CD4-positive, alpha-beta T cell treated with Interleukin-21 for 1 hour (primary cell): ENCODE data around the gene CDCA3.

Source experiments
- DNase-seq: peaks from one replicate; pipeline ENCODE4 v3.0.0-alpha.2; 2020

Gene CDCA3

DNA sequence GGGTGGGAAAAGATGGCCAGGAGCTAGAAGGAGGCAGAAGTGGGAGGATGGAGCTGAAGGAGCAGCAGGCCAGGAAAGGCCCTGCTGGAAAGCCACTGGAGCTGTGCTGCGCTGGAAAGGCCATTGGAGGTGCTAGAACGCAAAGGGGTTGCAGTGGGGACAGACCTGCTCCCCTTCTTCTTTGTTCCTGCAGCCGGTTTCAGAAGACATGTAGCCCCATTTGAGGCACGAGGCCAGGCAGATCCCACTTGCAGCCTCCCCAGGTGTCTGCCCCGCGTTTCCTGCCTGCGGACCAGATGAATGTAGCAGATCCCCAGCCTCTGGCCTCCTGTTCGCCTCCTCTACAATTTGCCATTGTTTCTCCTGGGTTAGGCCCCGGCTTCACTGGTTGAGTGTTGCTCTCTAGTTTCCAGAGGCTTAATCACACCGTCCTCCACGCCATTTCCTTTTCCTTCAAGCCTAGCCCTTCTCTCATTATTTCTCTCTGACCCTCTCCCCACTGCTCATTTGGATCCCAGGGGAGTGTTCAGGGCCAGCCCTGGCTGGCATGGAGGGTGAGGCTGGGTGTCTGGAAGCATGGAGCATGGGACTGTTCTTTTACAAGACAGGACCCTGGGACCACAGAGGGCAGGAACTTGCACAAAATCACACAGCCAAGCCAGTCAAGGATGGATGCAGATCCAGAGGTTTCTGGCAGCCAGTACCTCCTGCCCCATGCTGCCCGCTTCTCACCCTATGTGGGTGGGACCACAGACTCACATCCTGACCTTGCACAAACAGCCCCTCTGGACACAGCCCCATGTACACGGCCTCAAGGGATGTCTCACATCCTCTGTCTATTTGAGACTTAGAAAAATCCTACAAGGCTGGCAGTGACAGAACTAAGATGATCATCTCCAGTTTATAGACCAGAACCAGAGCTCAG lies 31.7 kb downstream of the CDCA3 start:
- DNase-seq, result no peak

DNA sequence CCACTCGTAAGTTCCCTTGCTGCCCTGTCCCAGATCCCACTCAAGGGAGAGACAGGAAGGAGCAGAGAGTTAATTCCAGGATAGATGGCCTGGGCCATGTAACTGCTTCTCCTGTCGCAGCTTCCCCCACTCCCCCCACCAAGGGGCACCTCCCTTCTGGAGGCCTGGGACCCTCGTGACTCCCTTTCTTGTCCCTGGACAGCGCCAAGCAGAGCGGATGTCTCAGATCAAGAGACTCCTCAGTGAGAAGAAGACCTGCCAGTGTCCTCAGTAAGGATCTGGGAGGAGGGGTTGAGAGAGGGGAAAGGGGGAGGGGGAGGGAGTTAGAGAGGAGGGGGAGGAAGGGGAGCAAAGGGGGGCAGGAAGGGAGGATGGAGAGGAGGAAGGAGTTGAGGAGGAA lies 32.4 kb downstream of the CDCA3 start:
- DNase-seq, result no peak

DNA sequence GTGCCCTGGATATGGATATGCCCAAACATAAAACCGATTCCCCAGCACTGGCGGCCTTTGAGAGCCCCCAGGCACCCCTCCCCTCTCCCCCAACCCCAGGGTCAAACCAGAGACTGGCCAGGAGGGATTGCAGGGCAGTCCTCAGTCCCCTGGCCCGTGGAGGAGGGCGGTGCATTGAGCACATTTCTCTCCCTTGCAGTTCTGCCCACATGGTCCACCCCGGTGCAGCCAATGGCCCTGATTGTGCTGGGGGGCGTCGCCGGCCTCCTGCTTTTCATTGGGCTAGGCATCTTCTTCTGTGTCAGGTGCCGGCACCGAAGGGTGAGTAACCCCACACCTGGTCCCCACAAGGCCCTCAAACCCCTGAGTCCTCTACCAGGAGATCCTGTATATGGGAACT lies 32.9 kb downstream of the CDCA3 start:
- no peak for DNase-seq

DNA sequence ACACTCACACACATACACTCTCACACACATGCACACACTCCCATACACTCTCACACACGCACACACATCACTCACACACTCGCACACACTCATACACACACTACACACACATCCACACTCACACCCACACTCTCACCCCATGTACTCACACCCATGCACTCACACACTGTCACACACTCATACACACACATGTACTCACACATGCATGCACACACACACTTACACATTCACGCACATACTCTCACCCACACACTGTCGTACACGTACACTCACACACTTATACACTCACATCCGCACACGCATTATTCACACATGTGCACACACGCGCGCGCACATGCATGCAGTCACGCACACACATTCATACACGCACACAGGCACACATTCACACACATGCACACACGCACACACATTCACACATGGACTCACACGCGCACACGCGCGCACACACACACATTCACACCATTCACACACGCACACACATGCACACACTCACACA lies 33.4 kb downstream of the CDCA3 start:
- DNase-seq, result no peak

DNA sequence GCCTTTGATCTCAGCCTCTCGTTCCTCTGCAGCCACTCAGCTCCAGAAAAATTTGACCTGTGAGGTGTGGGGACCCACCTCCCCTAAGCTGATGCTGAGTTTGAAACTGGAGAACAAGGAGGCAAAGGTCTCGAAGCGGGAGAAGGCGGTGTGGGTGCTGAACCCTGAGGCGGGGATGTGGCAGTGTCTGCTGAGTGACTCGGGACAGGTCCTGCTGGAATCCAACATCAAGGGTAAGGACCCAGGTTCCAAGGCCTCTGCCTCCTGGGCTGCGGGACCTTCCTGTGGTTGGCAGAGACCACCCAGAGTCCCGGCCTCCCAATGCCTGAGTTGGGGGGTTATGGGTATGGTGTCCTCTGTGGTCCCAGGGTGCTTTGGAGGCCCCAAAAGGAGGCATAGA lies 34.0 kb downstream of the CDCA3 start:
- DNase-seq, result no peak

- DNase-seq, result no peak
Observed at GRCh38 chr12:6816598-6816997, 34.5 kb downstream of the CDCA3 start.

GRCh38 chr12:6813363-6813762 lies 37.7 kb downstream of the CDCA3 start:
- DNase-seq, result no peak

DNA sequence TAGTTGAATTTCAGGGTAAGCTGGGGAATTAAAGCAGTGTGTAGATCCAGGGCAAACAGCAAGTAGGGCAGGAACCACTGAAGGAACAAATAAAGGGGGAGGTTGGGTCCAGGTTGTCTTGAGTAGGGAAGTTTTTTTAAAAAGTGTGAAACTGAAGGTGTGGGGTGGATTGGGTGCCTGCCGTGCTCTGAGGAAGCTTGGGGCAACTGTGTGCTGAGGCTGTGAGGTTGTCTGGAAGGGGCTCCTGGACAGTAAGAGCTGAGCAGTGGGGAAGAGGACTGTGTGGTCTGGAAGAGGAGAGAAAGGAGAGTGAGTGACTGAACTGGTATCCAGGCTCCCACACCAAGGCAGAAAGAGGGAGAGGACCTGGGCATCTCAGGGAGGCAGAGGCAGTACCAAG lies 40.3 kb downstream of the CDCA3 start:
- DNase-seq, result no peak

DNA sequence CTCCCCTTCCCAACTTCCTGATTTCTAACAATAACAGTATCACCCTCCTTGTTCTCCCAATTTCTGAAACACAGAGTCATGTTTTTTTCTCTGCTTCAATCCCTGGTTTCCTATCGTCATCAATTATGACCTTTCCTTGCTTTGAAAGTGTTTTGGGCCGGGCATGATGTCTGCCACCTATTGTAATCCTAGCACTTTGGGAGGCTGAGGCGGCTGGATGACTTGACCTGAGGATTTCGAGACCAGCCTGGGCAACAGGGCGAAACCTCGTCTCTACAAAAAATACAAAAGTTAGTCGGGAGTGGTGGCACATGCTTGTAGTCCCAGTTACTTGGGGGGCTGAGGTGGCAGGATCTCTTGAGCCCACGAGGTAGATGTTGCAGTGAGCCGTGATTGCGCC lies 42.0 kb downstream of the CDCA3 start:
- no peak for DNase-seq

GRCh38 chr12:6807170-6807569 lies 43.9 kb downstream of the CDCA3 start:
- DNase-seq, result no peak

GRCh38 chr12:6799147-6799546 lies 51.9 kb downstream of the CDCA3 start:
- no peak for DNase-seq
